ENCODE results near the gene MAGI2. TPM values are rescaled to one million over a fixed set of nuclear protein-coding genes. Genes with fewer than 3 reads are reported as not detected.

The MAGI2 gene
- total RNA-seq, 6 experiments from 2014 or later: 1.2 to 4.0 (median 2.4) TPM

GRCh38 chr7:77982926-77983550 lies 1470.4 kb downstream of the MAGI2 start:
- H3K36me3 ChIP-seq: no peaks in the 10 kb centered on the region
- no peaks in the 10 kb centered on the region for H3K27me3 ChIP-seq
- ATAC-seq (no peak), DNase-seq (no peak)
- H3K9me3 ChIP-seq: no peaks in the 10 kb centered on the region
- H3K4me1 ChIP-seq: no peaks in the 10 kb centered on the region
- no peak overlapping the region for H3K4me3 ChIP-seq
- no peak for TF ChIP-seq POLR2A (IDR thresholded peaks at IDR 0.05)
- no peak for TF ChIP-seq CTCF (IDR thresholded peaks at IDR 0.05)
- H3K27ac ChIP-seq: no peak overlapping the region
- 62% methylated on average over 5 of the region's 5 CpGs for WGBS (ENCODE audit: insufficient coverage, low coverage, low lambda C conversion rate, missing lambda C conversion rate)
- intact Hi-C loops (cut with DNase I): no loop called here

GRCh38 chr7:77980087-77980713 lies 1473.3 kb downstream of the MAGI2 start:
- intact Hi-C loops (cut with DNase I): no loop called here
- Histone ChIP-seq H3K4me3 (no peak overlapping the region), H3K9me3 (no peaks in the 10 kb centered on the region), H3K27me3 (no peaks in the 10 kb centered on the region), H3K4me1 (no peaks in the 10 kb centered on the region), H3K27ac (no peak overlapping the region), H3K36me3 (no peaks in the 10 kb centered on the region)
- 69% methylated on average over 3 of the region's 3 CpGs for WGBS (ENCODE audit: insufficient coverage, low coverage, low lambda C conversion rate, missing lambda C conversion rate)
- no peak for DNase-seq
- TF ChIP-seq CTCF (IDR thresholded peaks at IDR 0.05) (no peak), POLR2A (IDR thresholded peaks at IDR 0.05) (no peak)
- no peak for ATAC-seq

GRCh38 chr7:77979219-77979618 lies 1474.2 kb downstream of the MAGI2 start:
- intact Hi-C loops (cut with DNase I): no loop called here
- DNase-seq: no peak
- no peak for ATAC-seq
- H3K36me3 ChIP-seq: no peaks in the 10 kb centered on the region
- TF ChIP-seq CTCF (IDR thresholded peaks at IDR 0.05) (no peak), POLR2A (IDR thresholded peaks at IDR 0.05) (no peak)
- H3K9me3 ChIP-seq: no peaks in the 10 kb centered on the region
- H3K4me1 ChIP-seq: no peaks in the 10 kb centered on the region
- H3K27ac ChIP-seq: no peak overlapping the region
- no peak overlapping the region for H3K4me3 ChIP-seq
- no peaks in the 10 kb centered on the region for H3K27me3 ChIP-seq
- 66% methylated on average over 5 of the region's 5 CpGs for WGBS (ENCODE audit: insufficient coverage, low coverage, low lambda C conversion rate, missing lambda C conversion rate)

GRCh38 chr7:77975672-77976480 lies 1477.6 kb downstream of the MAGI2 start:
- ATAC-seq (no peak), DNase-seq (no peak)
- H3K27ac ChIP-seq: no peak overlapping the region
- no peak overlapping the region for H3K4me3 ChIP-seq
- intact Hi-C loops (cut with DNase I): no loop called here
- H3K36me3 ChIP-seq: no peaks in the 10 kb centered on the region
- no peaks in the 10 kb centered on the region for H3K9me3 ChIP-seq
- H3K4me1 ChIP-seq: no peaks in the 10 kb centered on the region
- TF ChIP-seq POLR2A (IDR thresholded peaks at IDR 0.05) (no peak), CTCF (IDR thresholded peaks at IDR 0.05) (no peak)
- H3K27me3 ChIP-seq: no peaks in the 10 kb centered on the region
- 56% methylated on average over 2 of the region's 2 CpGs for WGBS (ENCODE audit: insufficient coverage, low coverage, low lambda C conversion rate, missing lambda C conversion rate)
